Astrocyte (in vitro differentiated cells and primary cell): ENCODE results near the gene E2F1. TPM values are rescaled to one million over a fixed set of nuclear protein-coding genes. Genes with fewer than 3 reads are reported as not detected.

ENCODE experiments used
- DNase-seq: peaks from one replicate; pipeline ENCODE4 v3.0.0-alpha.2; 2010; ENCODE audit warnings: low read depth
- FAIRE-seq: peaks from 2 replicates; lab custom pipeline; 2011; peaks lifted over from hg19 to GRCh38; lab: Jason Lieb, UNC
- H2AFZ ChIP-seq: 2 replicates; pipeline ENCODE4 v1.6.0; 2012; ENCODE audit warnings: low read depth, low read length, inconsistent platforms
- H3K27ac ChIP-seq: 2 replicates; pipeline ENCODE4 v1.5.1; 2011; ENCODE audit warnings: low read depth, low read length, inconsistent platforms
- H3K27me3 ChIP-seq: 2 replicates; pipeline ENCODE4 v1.6.0; 2011; ENCODE audit warnings: low read length, inconsistent platforms; ENCODE audit not compliant: insufficient read depth
- H3K36me3 ChIP-seq: 2 replicates; pipeline ENCODE4 v1.5.1; 2011; ENCODE audit warnings: low read length, inconsistent platforms; ENCODE audit not compliant: insufficient read depth
- H3K4me1 ChIP-seq: 2 replicates; pipeline ENCODE4 v1.5.1; 2011; ENCODE audit warnings: low read length, inconsistent platforms; ENCODE audit not compliant: insufficient read depth
- H3K4me2 ChIP-seq: 2 replicates; pipeline ENCODE4 v1.6.0; 2012; ENCODE audit warnings: low read length, inconsistent platforms
- H3K4me3 ChIP-seq: 2 replicates; pipeline ENCODE4 v1.5.1; 2011; ENCODE audit warnings: low read depth, mild to moderate bottlenecking, low read length, inconsistent platforms; ENCODE audit not compliant: insufficient read depth
- H3K79me2 ChIP-seq: 2 replicates; pipeline ENCODE4 v1.6.0; 2012; ENCODE audit warnings: mild to moderate bottlenecking, low read length, inconsistent platforms; ENCODE audit not compliant: insufficient read depth
- H3K9ac ChIP-seq: 2 replicates; pipeline ENCODE4 v1.6.0; 2012; ENCODE audit warnings: mild to moderate bottlenecking, low read length, inconsistent platforms
- H3K9me3 ChIP-seq: 2 replicates; pipeline ENCODE4 v1.5.1; 2012; ENCODE audit warnings: low read depth, mild to moderate bottlenecking, low read length, inconsistent platforms; ENCODE audit not compliant: insufficient read depth
- H4K20me1 ChIP-seq: 2 replicates; pipeline ENCODE4 v1.6.0; 2012; ENCODE audit warnings: low read length, inconsistent platforms; ENCODE audit not compliant: insufficient read depth
- H3K27ac Mint-ChIP-seq: one replicate; pipeline ENCODE4 v1.8.0; 2021; ENCODE audit warnings: mild to moderate bottlenecking, mixed read lengths; ENCODE audit not compliant: unreplicated experiment
- H3K27me3 Mint-ChIP-seq: one replicate; pipeline ENCODE4 v1.8.0; 2021; ENCODE audit warnings: low read depth, mixed read lengths; ENCODE audit not compliant: unreplicated experiment
- H3K36me3 Mint-ChIP-seq: one replicate; pipeline ENCODE4 v1.8.0; 2021; ENCODE audit warnings: low read depth, mixed read lengths; ENCODE audit not compliant: unreplicated experiment
- H3K4me1 Mint-ChIP-seq: one replicate; pipeline ENCODE4 v1.8.0; 2021; ENCODE audit warnings: low read depth, mixed read lengths; ENCODE audit not compliant: unreplicated experiment
- H3K4me3 Mint-ChIP-seq: one replicate; pipeline ENCODE4 v1.8.0; 2021; ENCODE audit warnings: mild to moderate bottlenecking, moderate library complexity, mixed read lengths; ENCODE audit not compliant: unreplicated experiment
- H3K9me3 Mint-ChIP-seq: one replicate; pipeline ENCODE4 v1.8.0; 2021; ENCODE audit warnings: mild to moderate bottlenecking, mixed read lengths; ENCODE audit not compliant: unreplicated experiment
- EZH2 ChIP-seq: IDR thresholded peaks from 2 replicates; pipeline ENCODE4 v1.6.1; 2012; ENCODE audit warnings: mild to moderate bottlenecking, low read length, inconsistent platforms; ENCODE audit not compliant: insufficient read depth
- total RNA-seq: library from RNA; stranded (reverse); gene quantifications from 2 replicates; pipeline ENCODE4 v1.2.1, GENCODE V29; 2021
- TF ChIP-seq, protein P1 (sequence below): IDR thresholded peaks from 2 replicates; pipeline ENCODE4 v1.5.1; 2011; ENCODE audit warnings: low read depth, mild to moderate bottlenecking, inconsistent platforms, low read length, moderate library complexity; ENCODE audit not compliant: insufficient read depth

Gene E2F1
- total RNA-seq, 1 donor from 2014 or later: 2.3 TPM

DNA sequence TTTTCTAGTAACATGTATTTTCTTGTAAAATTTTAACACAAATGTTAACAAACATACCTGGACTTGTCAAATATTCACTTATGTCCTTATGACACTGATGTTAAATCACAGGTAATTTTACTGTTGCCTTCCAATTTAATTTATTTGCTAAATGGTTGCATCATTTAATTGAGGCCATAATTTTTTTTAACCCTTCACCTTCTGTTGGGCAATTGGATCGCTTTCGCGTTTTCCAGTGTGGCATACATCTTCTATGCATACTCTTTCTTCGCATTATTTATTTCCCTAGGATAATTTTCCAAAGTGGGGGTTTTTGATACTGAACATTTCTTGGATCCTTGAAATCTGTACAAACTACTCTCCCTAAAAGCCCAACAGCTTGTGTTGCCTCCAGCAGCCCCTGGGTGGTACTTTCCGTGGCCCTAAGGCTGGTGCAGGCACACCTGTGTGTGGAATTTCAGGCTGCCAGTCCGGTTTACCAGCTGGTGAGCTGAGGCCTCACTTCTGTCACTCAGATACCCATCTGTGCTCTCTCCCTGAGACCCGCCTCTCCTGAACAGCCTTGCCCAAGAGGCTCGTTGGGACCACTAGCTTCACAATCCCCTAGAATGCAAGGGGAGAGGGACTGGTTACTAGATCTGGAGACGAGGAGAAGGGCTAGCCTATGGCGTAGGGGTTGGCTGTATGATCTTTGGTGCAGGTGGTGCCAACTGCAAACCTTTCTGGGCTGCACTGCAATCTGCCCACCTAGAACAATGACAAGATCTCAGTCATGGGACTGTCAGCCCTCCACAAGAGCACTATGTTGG lies 35.2 kb downstream of the E2F1 start:
- H3K4me2 ChIP-seq: no peak overlapping the region
- no peaks in the 10 kb centered on the region for H3K9me3 Mint-ChIP-seq
- no peak overlapping the region for H3K4me3 ChIP-seq
- no peak overlapping the region for H3K27ac Mint-ChIP-seq
- peaks cover 3% of the 10 kb centered on the region for H3K36me3 Mint-ChIP-seq
- no peak for FAIRE-seq
- H3K27me3 ChIP-seq: peaks cover 2% of the 10 kb centered on the region
- H3K79me2 ChIP-seq: no peaks in the 10 kb centered on the region
- H3K4me1 ChIP-seq: peaks cover 21% of the 10 kb centered on the region
- H3K9me3 ChIP-seq: no peaks in the 10 kb centered on the region
- H2AFZ ChIP-seq: no peak overlapping the region
- H3K27me3 Mint-ChIP-seq: peaks cover 3% of the 10 kb centered on the region
- H4K20me1 ChIP-seq: peaks cover 41% of the 10 kb centered on the region
- no peak overlapping the region for H3K27ac ChIP-seq
- TF ChIP-seq, protein P1, sequence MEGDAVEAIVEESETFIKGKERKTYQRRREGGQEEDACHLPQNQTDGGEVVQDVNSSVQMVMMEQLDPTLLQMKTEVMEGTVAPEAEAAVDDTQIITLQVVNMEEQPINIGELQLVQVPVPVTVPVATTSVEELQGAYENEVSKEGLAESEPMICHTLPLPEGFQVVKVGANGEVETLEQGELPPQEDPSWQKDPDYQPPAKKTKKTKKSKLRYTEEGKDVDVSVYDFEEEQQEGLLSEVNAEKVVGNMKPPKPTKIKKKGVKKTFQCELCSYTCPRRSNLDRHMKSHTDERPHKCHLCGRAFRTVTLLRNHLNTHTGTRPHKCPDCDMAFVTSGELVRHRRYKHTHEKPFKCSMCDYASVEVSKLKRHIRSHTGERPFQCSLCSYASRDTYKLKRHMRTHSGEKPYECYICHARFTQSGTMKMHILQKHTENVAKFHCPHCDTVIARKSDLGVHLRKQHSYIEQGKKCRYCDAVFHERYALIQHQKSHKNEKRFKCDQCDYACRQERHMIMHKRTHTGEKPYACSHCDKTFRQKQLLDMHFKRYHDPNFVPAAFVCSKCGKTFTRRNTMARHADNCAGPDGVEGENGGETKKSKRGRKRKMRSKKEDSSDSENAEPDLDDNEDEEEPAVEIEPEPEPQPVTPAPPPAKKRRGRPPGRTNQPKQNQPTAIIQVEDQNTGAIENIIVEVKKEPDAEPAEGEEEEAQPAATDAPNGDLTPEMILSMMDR: no peak
- TF ChIP-seq EZH2: no peak
- H3K4me1 Mint-ChIP-seq: peaks cover 5% of the 10 kb centered on the region
- DNase-seq: no peak
- no peak overlapping the region for H3K4me3 Mint-ChIP-seq
- H3K9ac ChIP-seq: no peak overlapping the region
- no peaks in the 10 kb centered on the region for H3K36me3 ChIP-seq

DNA sequence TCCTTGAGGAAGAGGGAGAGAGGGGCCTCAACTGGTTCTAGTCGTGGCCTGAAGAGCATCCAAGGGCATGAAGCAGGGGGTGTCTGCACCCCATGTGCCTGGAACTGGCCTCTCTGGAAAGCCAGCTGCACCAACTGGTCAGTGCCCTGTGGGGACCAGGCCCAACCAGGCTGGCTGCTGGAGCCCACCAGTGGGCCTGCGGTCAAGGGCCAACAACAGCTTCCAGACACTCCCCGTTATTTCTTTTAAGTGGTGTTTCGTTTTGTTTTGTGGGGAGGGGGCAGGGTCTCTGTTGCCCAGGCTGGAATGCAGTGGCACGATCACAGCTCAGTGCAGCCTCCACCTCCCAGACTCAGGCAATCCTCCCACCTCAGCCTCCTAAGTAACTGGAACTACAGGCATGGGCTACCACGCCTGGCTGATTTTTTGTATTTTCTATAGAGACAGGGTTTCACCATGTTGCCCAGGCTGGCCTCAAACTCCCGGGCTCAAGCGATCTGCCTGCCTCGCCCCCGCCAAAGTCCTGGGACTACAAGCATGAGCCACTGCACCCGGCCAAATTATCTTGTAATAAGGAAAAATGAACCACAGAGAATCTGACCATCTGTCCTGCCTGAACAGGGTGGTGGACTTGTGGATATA lies 36.0 kb downstream of the E2F1 start:
- FAIRE-seq: no peak
- no peak overlapping the region for H3K4me2 ChIP-seq
- H3K9ac ChIP-seq: no peak overlapping the region
- peaks cover 2% of the 10 kb centered on the region for H3K27me3 ChIP-seq
- DNase-seq: no peak
- H3K4me1 ChIP-seq: peaks cover 21% of the 10 kb centered on the region
- TF ChIP-seq, protein P1: no peak
- no peak for TF ChIP-seq EZH2
- no peaks in the 10 kb centered on the region for H3K36me3 ChIP-seq
- no peaks in the 10 kb centered on the region for H3K9me3 ChIP-seq
- Mint-ChIP-seq H3K4me3 (no peak overlapping the region), H3K27me3 (peaks cover 3% of the 10 kb centered on the region), H3K4me1 (peaks cover 5% of the 10 kb centered on the region), H3K36me3 (peaks cover 8% of the 10 kb centered on the region), H3K9me3 (no peaks in the 10 kb centered on the region), H3K27ac (no peak overlapping the region)
- H3K79me2 ChIP-seq: no peaks in the 10 kb centered on the region
- H3K27ac ChIP-seq: no peak overlapping the region
- peaks cover 48% of the 10 kb centered on the region for H4K20me1 ChIP-seq
- no peak overlapping the region for H3K4me3 ChIP-seq
- H2AFZ ChIP-seq: no peak overlapping the region
